HepG2 (cell line): ENCODE results near the gene APOA1. TPM values are rescaled to one million over a fixed set of nuclear protein-coding genes. Genes with fewer than 3 reads are reported as not detected.

Source experiments
- ATF7 ChIP-seq, 2 experiments: fragments of 450-650 bp in 1 of 2; sonication (generic) in 1 of 2; formaldehyde crosslinking in 1 of 2; IDR thresholded peaks; 2 replicates each; pipeline versions ENCODE4 v1.4.0 to v1.6.1; 2016 to 2020; ENCODE audit warnings: antibody characterized with exemption in 1 of 2, mild to moderate bottlenecking in 1 of 2, missing genetic modification reagents in 1 of 2
- BHLHE40 ChIP-seq: IDR thresholded peaks from 2 replicates; pipeline ENCODE4 v1.6.1; 2011; ENCODE audit warnings: low read length, improper control_type of control experiment
- BRD4 ChIP-seq: sonication (generic); formaldehyde crosslinking; IDR thresholded peaks from 2 replicates; pipeline ENCODE4 v1.4.0; 2020; ENCODE audit warnings: missing genetic modification reagents
- CENPT ChIP-seq: sonication (generic); formaldehyde crosslinking; IDR thresholded peaks from 2 replicates; pipeline ENCODE4 v1.8.0; 2022; ENCODE audit warnings: low read depth, mild to moderate bottlenecking, moderate library complexity, missing genetic modification reagents
- CREM ChIP-seq, 2 experiments: sonication (generic) in 1 of 2; formaldehyde crosslinking in 1 of 2; IDR thresholded peaks; 2 replicates each; pipeline versions ENCODE4 v1.4.0 to v1.6.1; 2016 to 2020; ENCODE audit warnings: antibody characterized with exemption in 1 of 2, mild to moderate bottlenecking in 1 of 2, missing genetic modification reagents in 1 of 2
- DNMT1 ChIP-seq: sonication (generic); formaldehyde crosslinking; IDR thresholded peaks from 2 replicates; pipeline ENCODE4 v1.5.1; 2020; ENCODE audit warnings: mild to moderate bottlenecking, missing genetic modification reagents
- GATAD2A ChIP-seq: IDR thresholded peaks from 2 replicates; pipeline ENCODE4 v1.6.1; 2016
- JARID2 ChIP-seq: sonication (generic); formaldehyde crosslinking; IDR thresholded peaks from 2 replicates; pipeline ENCODE4 v1.8.1; 2023; ENCODE audit warnings: missing genetic modification reagents, inconsistent platforms; ENCODE audit not compliant: insufficient replicate concordance
- KAT2B ChIP-seq: fragments of 150-350 bp; IDR thresholded peaks from 2 replicates; pipeline ENCODE4 v1.6.1; 2014; ENCODE audit warnings: low read depth, low read length, borderline replicate concordance
- POLR2AphosphoS5 ChIP-seq: IDR thresholded peaks from 2 replicates; pipeline ENCODE4 v1.6.1; 2012; ENCODE audit warnings: low read depth, low read length
- ZFX ChIP-seq: sonication (generic); formaldehyde crosslinking; IDR thresholded peaks from 2 replicates; pipeline ENCODE4 v1.4.0; 2020; ENCODE audit warnings: mild to moderate bottlenecking, low read depth, missing genetic modification reagents, moderate library complexity
- ZNF136 ChIP-seq: sonication (generic); formaldehyde crosslinking; IDR thresholded peaks from 2 replicates; pipeline ENCODE4 v1.8.1; 2022; ENCODE audit warnings: low read depth, mild to moderate bottlenecking, moderate library complexity, missing genetic modification reagents
- ZNF569 ChIP-seq: sonication (generic); formaldehyde crosslinking; IDR thresholded peaks from 2 replicates; pipeline ENCODE4 v1.5.0; 2020; ENCODE audit warnings: mild to moderate bottlenecking, missing genetic modification reagents, moderate library complexity, borderline replicate concordance
- ZNF619 ChIP-seq: sonication (generic); formaldehyde crosslinking; IDR thresholded peaks from 2 replicates; pipeline ENCODE4 v1.4.0; 2020; ENCODE audit warnings: mild to moderate bottlenecking, missing genetic modification reagents
- ZNF709 ChIP-seq: sonication (generic); formaldehyde crosslinking; IDR thresholded peaks from 2 replicates; pipeline ENCODE4 v1.5.0; 2020; ENCODE audit warnings: mild to moderate bottlenecking, missing genetic modification reagents
- polyA plus RNA-seq, 8 experiments: library from polyadenylated mRNA; depleted of rRNA in 3 of 8; stranded (reverse) in 7 of 8; unstranded in 1 of 8; fragments of >200 nt; fragmentation: Illumina TruSeq in 4 of 8; extraction: Trizol in 4 of 8; gene quantifications; 2 replicates each; pipeline versions ENCODE4 v1.2.1 to v1.2.3, GENCODE V29; 2011 to 2016; ENCODE audit warnings: low read depth in 4 of 8, missing spikeins in 1 of 8, mixed read lengths in 1 of 8; ENCODE audit not compliant: insufficient read depth in 1 of 8
- total RNA-seq, 5 experiments: library from RNA; depleted of rRNA; stranded (reverse); fragments of >200 nt; fragmentation: Illumina TruSeq; extraction: Trizol; gene quantifications; 2 replicates each; pipeline ENCODE4 v1.2.3, GENCODE V29; 2016; ENCODE audit warnings: low read depth in 1 of 5
- TF ChIP-seq, protein P1 (sequence below): sonication (generic); formaldehyde crosslinking; IDR thresholded peaks from 2 replicates; pipeline ENCODE4 v1.4.0; 2020; ENCODE audit warnings: missing genetic modification reagents
- TF ChIP-seq, protein P2 (sequence below): IDR thresholded peaks from 2 replicates; pipeline ENCODE4 v1.6.1; 2012; ENCODE audit warnings: low read depth, low read length, improper control_type of control experiment
- TF ChIP-seq, protein P3 (sequence below): sonication (generic); formaldehyde crosslinking; IDR thresholded peaks from 2 replicates; pipeline ENCODE4 v1.8.0; 2022; ENCODE audit warnings: missing genetic modification reagents, low read depth, mild to moderate bottlenecking, borderline replicate concordance
- TF ChIP-seq, protein P4 (sequence below): sonication (generic); formaldehyde crosslinking; IDR thresholded peaks from 2 replicates; pipeline ENCODE4 v1.4.0; 2020; ENCODE audit warnings: missing genetic modification reagents, borderline replicate concordance
- TF ChIP-seq, protein P5 (sequence below): IDR thresholded peaks from 2 replicates; pipeline ENCODE4 v1.6.1; 2016; ENCODE audit warnings: low read depth

Gene APOA1
- total and polyA plus RNA-seq, 2 of the 13 experiments (the other 11 are each of a cell fraction or from before 2014, with no cell fraction given) = 1,973 to 5,485 TPM

DNA sequence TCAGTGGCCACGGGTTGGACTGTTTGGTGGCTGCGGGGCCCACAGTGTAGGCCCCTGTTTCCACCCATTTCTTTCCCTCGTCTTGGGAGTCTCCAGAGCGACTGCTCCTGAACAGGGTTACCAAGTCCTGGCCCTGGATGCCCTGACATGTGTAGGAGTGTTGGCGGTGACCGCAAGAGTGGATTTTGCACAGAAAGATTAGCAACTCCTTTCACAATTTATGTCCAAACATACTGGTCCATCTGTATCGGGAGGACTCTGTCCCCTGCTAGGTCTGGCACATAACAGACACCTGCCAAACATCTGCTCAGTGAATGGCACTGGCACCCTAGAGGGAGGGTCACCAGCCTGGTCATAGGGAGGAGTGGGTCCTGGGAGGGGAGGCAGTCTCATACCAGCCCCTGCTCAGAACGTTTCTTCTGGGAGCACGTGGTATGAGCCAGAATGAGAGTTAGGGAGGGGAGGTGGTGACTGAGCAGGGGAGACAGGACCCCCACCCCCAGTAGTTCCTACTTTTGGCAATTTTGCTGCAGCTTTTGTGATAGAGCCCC is 3.4 kb upstream of the APOA1 start (continued):
- peak; percentile 77 for TF ChIP-seq GATAD2A (CRISPR knock-in tag)
- no peak for TF ChIP-seq ATF7 (IDR thresholded peaks at IDR 0.05)
- no peak for TF ChIP-seq ATF7 (CRISPR knock-in tag; IDR thresholded peaks at IDR 0.05)
- no peak for TF ChIP-seq POLR2AphosphoS5
- TF ChIP-seq ZFX (CRISPR knock-in tag) = peak; percentile 70
- TF ChIP-seq, protein P1, sequence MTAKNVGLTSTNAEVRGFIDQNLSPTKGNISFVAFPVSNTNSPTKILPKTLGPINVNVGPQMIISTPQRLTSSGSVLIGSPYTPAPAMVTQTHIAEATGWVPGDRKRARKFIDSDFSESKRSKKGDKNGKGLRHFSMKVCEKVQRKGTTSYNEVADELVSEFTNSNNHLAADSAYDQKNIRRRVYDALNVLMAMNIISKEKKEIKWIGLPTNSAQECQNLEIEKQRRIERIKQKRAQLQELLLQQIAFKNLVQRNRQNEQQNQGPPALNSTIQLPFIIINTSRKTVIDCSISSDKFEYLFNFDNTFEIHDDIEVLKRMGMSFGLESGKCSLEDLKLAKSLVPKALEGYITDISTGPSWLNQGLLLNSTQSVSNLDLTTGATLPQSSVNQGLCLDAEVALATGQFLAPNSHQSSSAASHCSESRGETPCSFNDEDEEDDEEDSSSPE (CRISPR knock-in tag) = 0 out of 2 replicates have a peak, but pooled peaks have one; percentile 19
- no peak; the same call in 1 of the 2 replicates for TF ChIP-seq ZNF619 (CRISPR knock-in tag)
- TF ChIP-seq, protein P2, sequence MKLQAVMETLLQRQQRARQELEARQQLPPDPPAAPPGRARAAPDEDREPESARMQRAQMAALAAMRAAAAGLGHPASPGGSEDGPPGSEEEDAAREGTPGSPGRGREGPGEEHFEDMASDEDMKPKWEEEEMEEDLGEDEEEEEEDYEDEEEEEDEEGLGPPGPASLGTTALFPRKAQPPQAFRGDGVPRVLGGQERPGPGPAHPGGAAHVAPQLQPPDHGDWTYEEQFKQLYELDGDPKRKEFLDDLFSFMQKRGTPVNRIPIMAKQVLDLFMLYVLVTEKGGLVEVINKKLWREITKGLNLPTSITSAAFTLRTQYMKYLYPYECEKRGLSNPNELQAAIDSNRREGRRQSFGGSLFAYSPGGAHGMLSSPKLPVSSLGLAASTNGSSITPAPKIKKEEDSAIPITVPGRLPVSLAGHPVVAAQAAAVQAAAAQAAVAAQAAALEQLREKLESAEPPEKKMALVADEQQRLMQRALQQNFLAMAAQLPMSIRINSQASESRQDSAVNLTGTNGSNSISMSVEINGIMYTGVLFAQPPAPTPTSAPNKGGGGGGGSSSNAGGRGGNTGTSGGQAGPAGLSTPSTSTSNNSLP = no peak
- TF ChIP-seq, protein P3, sequence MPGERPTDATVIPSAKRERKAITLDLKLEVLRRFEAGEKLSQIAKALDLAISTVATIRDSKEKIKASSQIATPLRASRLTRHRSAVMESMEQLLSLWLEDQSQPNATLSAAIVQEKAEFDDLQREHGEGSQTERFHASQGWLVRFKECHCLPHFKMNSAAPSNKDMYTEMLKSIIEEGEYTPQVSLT (CRISPR knock-in tag) = no peak
- no peak for TF ChIP-seq JARID2 (CRISPR knock-in tag)
- no peak for TF ChIP-seq ZNF569 (CRISPR knock-in tag)
- TF ChIP-seq, protein P4, sequence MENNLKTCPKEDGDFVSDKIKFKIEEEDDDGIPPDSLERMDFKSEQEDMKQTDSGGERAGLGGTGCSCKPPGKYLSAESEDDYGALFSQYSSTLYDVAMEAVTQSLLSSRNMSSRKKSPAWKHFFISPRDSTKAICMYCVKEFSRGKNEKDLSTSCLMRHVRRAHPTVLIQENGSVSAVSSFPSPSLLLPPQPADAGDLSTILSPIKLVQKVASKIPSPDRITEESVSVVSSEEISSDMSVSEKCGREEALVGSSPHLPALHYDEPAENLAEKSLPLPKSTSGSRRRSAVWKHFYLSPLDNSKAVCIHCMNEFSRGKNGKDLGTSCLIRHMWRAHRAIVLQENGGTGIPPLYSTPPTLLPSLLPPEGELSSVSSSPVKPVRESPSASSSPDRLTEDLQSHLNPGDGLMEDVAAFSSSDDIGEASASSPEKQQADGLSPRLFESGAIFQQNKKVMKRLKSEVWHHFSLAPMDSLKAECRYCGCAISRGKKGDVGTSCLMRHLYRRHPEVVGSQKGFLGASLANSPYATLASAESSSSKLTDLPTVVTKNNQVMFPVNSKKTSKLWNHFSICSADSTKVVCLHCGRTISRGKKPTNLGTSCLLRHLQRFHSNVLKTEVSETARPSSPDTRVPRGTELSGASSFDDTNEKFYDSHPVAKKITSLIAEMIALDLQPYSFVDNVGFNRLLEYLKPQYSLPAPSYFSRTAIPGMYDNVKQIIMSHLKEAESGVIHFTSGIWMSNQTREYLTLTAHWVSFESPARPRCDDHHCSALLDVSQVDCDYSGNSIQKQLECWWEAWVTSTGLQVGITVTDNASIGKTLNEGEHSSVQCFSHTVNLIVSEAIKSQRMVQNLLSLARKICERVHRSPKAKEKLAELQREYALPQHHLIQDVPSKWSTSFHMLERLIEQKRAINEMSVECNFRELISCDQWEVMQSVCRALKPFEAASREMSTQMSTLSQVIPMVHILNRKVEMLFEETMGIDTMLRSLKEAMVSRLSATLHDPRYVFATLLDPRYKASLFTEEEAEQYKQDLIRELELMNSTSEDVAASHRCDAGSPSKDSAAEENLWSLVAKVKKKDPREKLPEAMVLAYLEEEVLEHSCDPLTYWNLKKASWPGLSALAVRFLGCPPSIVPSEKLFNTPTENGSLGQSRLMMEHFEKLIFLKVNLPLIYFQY (CRISPR knock-in tag) = no peak
- TF ChIP-seq, protein P5, sequence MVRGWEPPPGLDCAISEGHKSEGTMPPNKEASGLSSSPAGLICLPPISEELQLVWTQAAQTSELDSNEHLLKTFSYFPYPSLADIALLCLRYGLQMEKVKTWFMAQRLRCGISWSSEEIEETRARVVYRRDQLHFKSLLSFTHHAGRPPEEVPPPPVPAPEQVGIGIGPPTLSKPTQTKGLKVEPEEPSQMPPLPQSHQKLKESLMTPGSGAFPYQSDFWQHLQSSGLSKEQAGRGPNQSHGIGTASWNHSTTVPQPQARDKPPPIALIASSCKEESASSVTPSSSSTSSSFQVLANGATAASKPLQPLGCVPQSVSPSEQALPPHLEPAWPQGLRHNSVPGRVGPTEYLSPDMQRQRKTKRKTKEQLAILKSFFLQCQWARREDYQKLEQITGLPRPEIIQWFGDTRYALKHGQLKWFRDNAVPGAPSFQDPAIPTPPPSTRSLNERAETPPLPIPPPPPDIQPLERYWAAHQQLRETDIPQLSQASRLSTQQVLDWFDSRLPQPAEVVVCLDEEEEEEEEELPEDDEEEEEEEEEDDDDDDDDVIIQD (CRISPR knock-in tag) = no peak
- TF ChIP-seq ZNF709 (CRISPR knock-in tag) = no peak
- TF ChIP-seq BRD4 (CRISPR knock-in tag) = no peak
- TF ChIP-seq CREM (IDR thresholded peaks at IDR 0.05) = no peak; the same call in 1 of the 2 replicates
- TF ChIP-seq CREM (CRISPR knock-in tag; IDR thresholded peaks at IDR 0.05) = no peak
- TF ChIP-seq CENPT (CRISPR knock-in tag) = no peak
- no peak for TF ChIP-seq BHLHE40
- TF ChIP-seq KAT2B = no peak
- TF ChIP-seq ZNF136 (CRISPR knock-in tag) = no peak
- TF ChIP-seq DNMT1 (CRISPR knock-in tag) = no peak
